ENCODE measurements around the gene SAP25. TPM values are rescaled to one million over a fixed set of nuclear protein-coding genes. Genes with fewer than 3 reads are reported as not detected.

The SAP25 gene
- total RNA-seq, 3 donors from 2014 or later (not counting 1 experiment from before 2014, with no cell fraction given), result 25.9 to 46.4 (median 32.5) TPM

DNA sequence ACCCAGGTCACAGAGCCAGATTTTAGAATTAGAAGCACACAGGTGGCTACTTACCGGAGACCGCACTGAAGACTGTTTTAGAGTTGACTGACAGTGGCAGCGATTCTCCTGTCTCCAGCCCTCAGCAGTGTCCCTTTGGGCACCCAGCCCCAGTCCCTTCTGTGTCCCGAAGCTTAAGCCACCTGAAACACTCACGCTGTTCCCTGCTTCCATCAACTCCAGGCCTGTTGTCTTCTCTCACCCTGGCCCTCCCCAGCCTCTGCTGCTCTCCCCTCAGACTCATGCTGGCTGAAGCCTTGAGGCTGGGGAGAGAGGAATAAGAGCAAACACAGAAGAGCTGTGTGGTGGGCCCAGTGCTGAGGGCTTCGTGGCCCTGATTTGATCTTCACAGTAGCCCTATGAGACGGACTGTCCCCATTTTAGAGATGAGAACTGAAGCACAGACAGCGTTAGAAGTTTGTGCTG is 10.6 kb downstream of the SAP25 start:
- H3K9me3 Mint-ChIP-seq, result no peaks in the 10 kb centered on the region
- no peaks in the 10 kb centered on the region for H3K36me3 Mint-ChIP-seq
- H3K4me3 ChIP-seq (ENCODE audit: low read length), result no peak overlapping the region
- intact Hi-C loops (cut with micrococcal nuclease), result no loop called here
- TF ChIP-seq, protein P1, sequence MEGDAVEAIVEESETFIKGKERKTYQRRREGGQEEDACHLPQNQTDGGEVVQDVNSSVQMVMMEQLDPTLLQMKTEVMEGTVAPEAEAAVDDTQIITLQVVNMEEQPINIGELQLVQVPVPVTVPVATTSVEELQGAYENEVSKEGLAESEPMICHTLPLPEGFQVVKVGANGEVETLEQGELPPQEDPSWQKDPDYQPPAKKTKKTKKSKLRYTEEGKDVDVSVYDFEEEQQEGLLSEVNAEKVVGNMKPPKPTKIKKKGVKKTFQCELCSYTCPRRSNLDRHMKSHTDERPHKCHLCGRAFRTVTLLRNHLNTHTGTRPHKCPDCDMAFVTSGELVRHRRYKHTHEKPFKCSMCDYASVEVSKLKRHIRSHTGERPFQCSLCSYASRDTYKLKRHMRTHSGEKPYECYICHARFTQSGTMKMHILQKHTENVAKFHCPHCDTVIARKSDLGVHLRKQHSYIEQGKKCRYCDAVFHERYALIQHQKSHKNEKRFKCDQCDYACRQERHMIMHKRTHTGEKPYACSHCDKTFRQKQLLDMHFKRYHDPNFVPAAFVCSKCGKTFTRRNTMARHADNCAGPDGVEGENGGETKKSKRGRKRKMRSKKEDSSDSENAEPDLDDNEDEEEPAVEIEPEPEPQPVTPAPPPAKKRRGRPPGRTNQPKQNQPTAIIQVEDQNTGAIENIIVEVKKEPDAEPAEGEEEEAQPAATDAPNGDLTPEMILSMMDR (IDR thresholded peaks at IDR 0.05), result no peak
- H3K27me3 Mint-ChIP-seq (ENCODE audit: low read depth in 2 of 2), result no peaks in the 10 kb centered on the region
- ATAC-seq, result no peak
- no peak overlapping the region for H3K27ac ChIP-seq (ENCODE audit: low read length)
- WGBS (ENCODE audit: insufficient coverage), result 96% methylated on average over 8 of the region's 8 CpGs
- H3K9me3 ChIP-seq (ENCODE audit: control insufficient read depth, insufficient read depth, low read length), result no peaks in the 10 kb centered on the region
- H3K27me3 ChIP-seq (ENCODE audit: control insufficient read depth, insufficient read depth, low read length), result no peaks in the 10 kb centered on the region
- peaks cover 0 to 21% of the 10 kb centered on the region in 2 donors for H3K4me1 Mint-ChIP-seq
- H3K36me3 ChIP-seq (ENCODE audit: control insufficient read depth, insufficient read depth, low read length), result peaks cover 27% of the 10 kb centered on the region
- no peak overlapping the region for H3K4me3 Mint-ChIP-seq
- peaks cover 25% of the 10 kb centered on the region for H3K4me1 ChIP-seq (ENCODE audit: control insufficient read depth, insufficient read depth, low read length)
- H3K27ac Mint-ChIP-seq, result no peak overlapping the region
- DNase-seq, result no peak

DNA sequence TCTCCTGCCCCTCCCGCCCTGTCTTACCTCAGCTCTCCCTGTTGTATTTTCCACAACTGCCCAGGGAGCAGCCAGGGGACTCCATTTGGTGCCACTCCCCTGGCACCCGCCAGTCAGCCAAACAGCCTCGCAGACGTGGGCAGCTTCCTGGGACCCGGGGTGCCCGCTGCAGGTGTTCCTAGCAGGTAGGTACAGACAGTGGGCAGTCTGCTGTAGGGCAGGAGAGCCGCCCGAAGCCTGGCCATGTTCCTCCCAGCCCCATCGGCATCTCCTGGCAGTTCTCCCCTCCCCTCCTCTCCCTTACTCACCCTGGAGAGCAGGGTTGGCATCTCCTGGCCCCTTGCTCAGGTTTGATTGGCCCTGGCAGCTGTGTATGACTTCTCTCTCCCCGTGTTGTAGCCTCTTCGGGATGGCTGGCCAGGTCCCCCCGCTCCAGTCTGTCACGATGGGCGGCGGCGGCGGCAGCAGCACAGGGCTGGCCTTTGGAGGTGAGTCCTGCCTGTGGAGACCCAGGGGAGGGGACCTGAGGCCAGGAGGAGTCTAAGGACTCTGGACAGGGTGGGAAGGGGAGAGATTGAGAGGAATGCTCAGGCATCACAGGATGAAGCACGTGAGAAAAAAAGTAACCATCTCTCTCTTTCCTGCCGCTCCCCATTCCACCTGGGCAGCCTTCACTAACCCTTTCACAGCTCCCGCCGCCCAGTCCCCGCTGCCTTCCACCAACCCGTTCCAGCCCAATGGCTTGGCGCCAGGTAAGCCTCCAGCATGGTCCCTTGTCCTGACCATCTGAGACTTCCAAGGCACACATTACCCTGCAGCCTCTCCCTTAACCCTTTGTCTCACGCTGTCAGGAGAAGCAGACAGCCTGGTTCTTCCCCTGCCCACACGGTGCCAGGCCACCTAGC is 11.3 kb downstream of the SAP25 start:
- peaks cover 0 to 14% of the 10 kb centered on the region in 2 donors for H3K4me1 Mint-ChIP-seq
- intact Hi-C loops (cut with micrococcal nuclease), result no loop called here
- Histone ChIP-seq H3K4me1 (ENCODE audit: control insufficient read depth, insufficient read depth, low read length) (peaks cover 18% of the 10 kb centered on the region), H3K9me3 (ENCODE audit: control insufficient read depth, insufficient read depth, low read length) (no peaks in the 10 kb centered on the region), H3K27me3 (ENCODE audit: control insufficient read depth, insufficient read depth, low read length) (no peaks in the 10 kb centered on the region), H3K4me3 (ENCODE audit: low read length) (no peak overlapping the region), H3K27ac (ENCODE audit: low read length) (no peak overlapping the region), H3K36me3 (ENCODE audit: control insufficient read depth, insufficient read depth, low read length) (peaks cover 29% of the 10 kb centered on the region)
- no peak for DNase-seq
- no peaks in the 10 kb centered on the region for H3K9me3 Mint-ChIP-seq
- H3K36me3 Mint-ChIP-seq, result no peaks in the 10 kb centered on the region
- TF ChIP-seq, protein P1 (IDR thresholded peaks at IDR 0.05), result no peak
- H3K27me3 Mint-ChIP-seq (ENCODE audit: low read depth in 2 of 2), result no peaks in the 10 kb centered on the region
- no peak for ATAC-seq
- no peak overlapping the region for H3K4me3 Mint-ChIP-seq
- no peak overlapping the region for H3K27ac Mint-ChIP-seq
- 98% methylated on average over 26 of the region's 26 CpGs for WGBS (ENCODE audit: insufficient coverage)

DNA sequence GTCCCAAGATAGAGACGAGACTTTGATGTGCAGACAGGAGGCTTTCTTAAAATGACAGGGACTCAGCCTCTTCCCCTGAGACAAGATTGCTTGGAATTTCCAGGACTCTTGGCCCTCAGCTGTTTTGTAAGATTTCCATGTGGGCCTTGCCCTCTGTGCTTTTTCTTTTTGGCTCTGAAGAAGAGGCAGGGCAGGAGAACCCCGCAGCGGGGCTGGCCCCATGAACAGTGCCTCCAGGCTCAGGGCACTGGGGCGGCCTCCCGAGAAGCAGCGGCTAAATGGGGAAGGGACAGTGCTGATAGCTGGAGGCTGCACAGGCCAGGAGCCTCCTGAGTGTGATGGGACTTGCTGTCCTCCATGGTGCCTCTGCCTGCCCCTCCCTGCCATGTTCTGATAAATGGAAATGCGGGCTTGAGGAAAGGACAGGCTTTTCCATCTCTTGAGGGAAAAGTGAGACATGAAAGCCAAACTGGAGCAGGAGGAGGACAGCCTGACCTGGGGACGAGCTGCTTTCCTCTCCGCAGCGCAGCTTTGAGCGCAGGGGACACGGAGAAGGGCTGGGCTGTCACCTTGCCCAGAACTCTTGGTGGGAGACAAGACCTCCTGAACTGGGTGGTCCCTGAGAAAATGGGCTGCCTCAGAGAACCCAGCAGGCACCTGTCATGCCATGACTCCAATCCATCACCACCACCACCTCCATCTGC is 12.1 kb downstream of the SAP25 start:
- no peaks in the 10 kb centered on the region for H3K36me3 Mint-ChIP-seq
- 97% methylated on average over 12 of the region's 12 CpGs for WGBS (ENCODE audit: insufficient coverage)
- TF ChIP-seq, protein P1 (IDR thresholded peaks at IDR 0.05), result no peak

More for the DNA sequence above, 12.1 kb downstream of the SAP25 start:
- H3K9me3 Mint-ChIP-seq, result no peaks in the 10 kb centered on the region
- ATAC-seq (no peak), DNase-seq (no peak)
- no peak overlapping the region for H3K4me3 Mint-ChIP-seq
- H3K4me1 Mint-ChIP-seq, result peaks cover 0 to 12% of the 10 kb centered on the region in 2 donors
- H3K27me3 ChIP-seq (ENCODE audit: control insufficient read depth, insufficient read depth, low read length), result no peaks in the 10 kb centered on the region
- no peak overlapping the region for H3K4me3 ChIP-seq (ENCODE audit: low read length)
- H3K4me1 ChIP-seq (ENCODE audit: control insufficient read depth, insufficient read depth, low read length), result peaks cover 15% of the 10 kb centered on the region
- no peak overlapping the region for H3K27ac Mint-ChIP-seq
- H3K27me3 Mint-ChIP-seq (ENCODE audit: low read depth in 2 of 2), result no peaks in the 10 kb centered on the region
- intact Hi-C loops (cut with micrococcal nuclease), result no loop called here
- no peak overlapping the region for H3K27ac ChIP-seq (ENCODE audit: low read length)
- peaks cover 31% of the 10 kb centered on the region for H3K36me3 ChIP-seq (ENCODE audit: control insufficient read depth, insufficient read depth, low read length)
- H3K9me3 ChIP-seq (ENCODE audit: control insufficient read depth, insufficient read depth, low read length), result no peaks in the 10 kb centered on the region
